Urinary bladder (tissue), 4 donors: ENCODE measurements around the gene CHST8. TPM values are rescaled to one million over a fixed set of nuclear protein-coding genes. Genes with fewer than 3 reads are reported as not detected.

Experiments used
- DNase-seq: peaks from one replicate; pipeline ENCODE4 v3.0.0-alpha.2; 2015; ENCODE audit errors: extremely low spot score
- H3K27ac ChIP-seq: one replicate; pipeline ENCODE4 v1.5.1; 2013; ENCODE audit warnings: low read depth, mild to moderate bottlenecking, moderate library complexity
- H3K36me3 ChIP-seq: one replicate; pipeline ENCODE4 v1.6.1; 2013; ENCODE audit warnings: mild to moderate bottlenecking, moderate library complexity; ENCODE audit not compliant: insufficient read depth
- H3K4me1 ChIP-seq: one replicate; pipeline ENCODE4 v1.6.1; 2013; ENCODE audit warnings: mild to moderate bottlenecking, moderate library complexity; ENCODE audit not compliant: insufficient read depth
- H3K4me3 ChIP-seq: one replicate; pipeline ENCODE4 v1.5.1; 2013; ENCODE audit warnings: low read depth, low read length
- WGBS: extraction: QIAGEN DNeasy Blood & Tissue Kit; methylation state at CpG from one replicate; pipeline ENCODE4 v1.1.7; 2013; 5-methylcytosine and 5-hydroxymethylcytosine counted together
- polyA plus RNA-seq: library from polyadenylated mRNA; stranded (reverse); fragments of 200-250 nt; gene quantifications from one replicate; pipeline ENCODE4 v1.2.3, GENCODE V29; 2013
- total RNA-seq: library from RNA; depleted of rRNA; stranded (reverse); fragments of >200 nt; gene quantifications from one replicate; pipeline ENCODE4 v1.2.3, GENCODE V29; 2014
- donor health status: healthy with polysubstance abuse.
- donor health status: healthy.

CHST8 gene
- total and polyA plus RNA-seq, 2 donors: 0.69 to 0.73 TPM

GRCh38 chr19:33624586-33624985, 2.8 kb downstream of the CHST8 start:
- DNase-seq: no peak
- Histone ChIP-seq H3K27ac (no peak overlapping the region), H3K4me3 (no peak overlapping the region), H3K36me3 (no peaks in the 10 kb centered on the region), H3K4me1 (no peaks in the 10 kb centered on the region)
- 28% methylated on average over 5 of the region's 5 CpGs for WGBS

GRCh38 chr19:33627526-33627925, 5.8 kb downstream of the CHST8 start:
- Histone ChIP-seq H3K36me3 (no peaks in the 10 kb centered on the region), H3K4me1 (no peaks in the 10 kb centered on the region), H3K27ac (no peak overlapping the region), H3K4me3 (no peak overlapping the region)
- DNase-seq: no peak
- WGBS: 67% methylated on average over 5 of the region's 5 CpGs

DNA sequence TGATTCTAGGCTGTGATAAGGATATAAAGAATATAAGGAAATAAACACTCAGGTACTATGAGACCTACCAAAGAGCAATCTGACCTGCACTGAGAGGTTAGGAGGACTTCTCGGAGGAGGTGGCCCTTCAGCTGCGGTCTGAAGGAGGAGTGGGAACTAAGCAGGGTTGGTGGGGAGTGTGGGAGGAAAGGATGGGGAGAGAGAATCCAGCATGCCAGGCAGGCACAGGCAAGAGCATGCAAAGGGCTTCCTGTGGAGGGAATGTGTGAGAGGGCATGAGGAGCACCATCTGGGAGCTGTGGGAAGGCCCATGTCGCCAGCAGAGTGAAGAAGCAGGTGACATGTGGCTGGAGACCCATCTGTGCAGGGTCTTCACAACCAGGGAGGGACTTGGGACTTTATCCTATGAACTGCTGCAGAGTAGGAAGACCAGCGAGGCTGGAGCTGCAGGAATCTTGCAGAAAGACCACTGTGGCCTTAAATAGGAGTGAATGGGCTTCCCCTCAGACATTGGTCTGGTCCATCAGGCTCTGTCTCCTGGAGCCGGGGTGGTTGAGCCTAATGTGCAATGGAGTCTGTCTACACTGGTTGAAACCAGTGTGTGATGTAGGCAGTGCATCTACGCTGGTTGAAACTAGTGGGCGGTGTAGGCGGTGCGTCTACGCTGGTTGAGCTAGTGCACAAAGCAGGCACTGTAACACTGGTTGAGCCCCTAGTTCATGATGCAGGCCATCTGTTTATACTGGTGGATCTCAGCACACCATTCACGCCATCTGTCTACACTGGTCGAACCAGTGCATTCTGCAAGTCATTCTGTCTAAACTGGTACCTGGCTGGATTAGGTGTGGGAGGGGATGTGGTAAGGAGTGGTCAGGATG, 6.4 kb downstream of the CHST8 start:
- H3K4me3 ChIP-seq: no peak overlapping the region
- no peak for DNase-seq
- WGBS: 79% methylated on average over 12 of the region's 12 CpGs
- H3K4me1 ChIP-seq: no peaks in the 10 kb centered on the region
- no peak overlapping the region for H3K27ac ChIP-seq
- H3K36me3 ChIP-seq: no peaks in the 10 kb centered on the region

- H3K4me3 ChIP-seq: no peak overlapping the region
- WGBS: 71% methylated on average over 13 of the region's 13 CpGs
- DNase-seq: no peak
- no peaks in the 10 kb centered on the region for H3K36me3 ChIP-seq
- H3K27ac ChIP-seq: no peak overlapping the region
- H3K4me1 ChIP-seq: no peaks in the 10 kb centered on the region
These were observed 7.4 kb downstream of the CHST8 start for GRCh38 chr19:33628921-33629825.

DNA sequence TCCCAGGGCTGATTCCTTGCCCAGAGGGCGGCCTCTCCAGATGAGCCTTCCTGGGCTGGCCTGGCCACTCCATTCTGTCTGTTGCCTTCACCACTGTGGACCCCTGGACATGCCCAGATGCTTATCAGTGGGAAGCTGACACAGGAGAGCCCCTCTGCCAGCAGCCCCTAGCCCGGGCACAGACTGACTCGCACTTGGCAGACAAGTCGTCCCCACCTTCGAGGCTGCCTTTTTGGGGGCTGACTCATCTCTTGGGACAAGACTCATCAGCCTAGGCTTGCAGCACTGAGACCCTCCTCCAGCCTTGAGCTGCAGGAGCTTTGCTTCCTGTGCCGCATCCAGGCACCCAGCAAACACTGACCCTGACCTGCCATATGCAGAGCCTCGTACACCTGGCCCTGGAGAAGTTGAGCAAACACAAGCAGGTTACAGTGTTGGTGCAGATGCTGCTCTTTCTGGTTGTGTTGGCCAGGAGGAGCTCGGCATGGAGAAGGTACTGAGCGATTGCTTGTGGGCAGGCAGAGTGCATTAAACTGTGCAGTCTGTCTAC, 8.1 kb downstream of the CHST8 start:
- Histone ChIP-seq H3K4me1 (no peaks in the 10 kb centered on the region), H3K27ac (no peak overlapping the region), H3K4me3 (no peak overlapping the region), H3K36me3 (no peaks in the 10 kb centered on the region)
- 80% methylated on average over 9 of the region's 9 CpGs for WGBS
- DNase-seq: no peak

DNA sequence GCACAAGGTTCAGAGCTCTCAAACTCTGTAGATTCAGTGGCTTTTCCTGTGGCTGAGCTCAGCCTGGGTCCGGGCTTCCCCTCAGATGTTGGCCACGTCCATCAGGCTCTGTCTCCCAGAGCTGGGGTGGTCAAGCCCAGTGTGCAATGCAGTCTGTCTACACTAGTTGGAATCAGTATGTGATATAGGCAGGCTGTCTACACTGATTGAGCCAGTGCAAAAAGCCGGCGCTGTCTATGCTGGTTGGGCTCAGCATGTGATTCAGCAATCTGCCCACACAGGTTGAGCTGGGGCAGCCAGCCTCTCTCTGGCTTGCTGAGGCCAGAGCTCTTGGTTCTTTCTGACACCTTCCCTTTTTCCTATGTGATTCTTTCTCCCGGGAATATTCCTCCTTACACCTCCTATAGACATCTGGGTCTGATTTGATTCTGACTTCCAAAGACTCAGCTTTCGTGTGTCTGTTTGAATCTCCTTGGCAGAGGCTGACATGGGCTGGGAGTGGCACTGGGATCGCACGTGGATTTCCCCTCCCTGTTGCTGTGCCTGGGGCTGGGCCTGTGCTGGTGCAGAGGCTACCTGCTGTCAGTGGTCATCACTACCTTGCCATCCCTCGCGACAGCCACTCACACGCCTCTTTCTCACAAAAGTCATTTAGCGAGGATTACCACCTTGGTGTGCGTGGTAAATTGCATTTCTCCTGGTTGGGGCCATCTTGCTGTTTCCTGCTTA, 9.3 kb downstream of the CHST8 start:
- H3K36me3 ChIP-seq: no peaks in the 10 kb centered on the region
- DNase-seq: no peak
- H3K4me1 ChIP-seq: no peaks in the 10 kb centered on the region
- 56% methylated on average over 13 of the region's 13 CpGs for WGBS
- no peak overlapping the region for H3K27ac ChIP-seq
- H3K4me3 ChIP-seq: no peak overlapping the region

DNA sequence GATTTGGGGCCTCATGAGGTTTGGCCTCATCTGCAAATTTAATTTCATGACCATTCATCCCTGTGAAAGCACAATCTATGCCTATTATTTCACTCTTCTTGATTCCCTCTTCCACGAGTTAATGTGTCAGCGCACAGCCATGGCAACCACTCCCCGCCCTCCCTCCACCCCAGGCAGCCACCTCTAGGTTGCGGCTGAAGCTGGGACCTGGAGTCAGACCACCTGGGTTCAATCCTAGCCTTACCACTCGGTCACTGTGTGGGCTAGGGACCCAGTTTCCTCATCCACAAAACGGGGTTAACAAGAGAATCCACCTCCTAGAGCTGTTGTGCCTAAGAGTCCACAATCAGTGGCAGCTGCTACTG, 9.8 kb downstream of the CHST8 start:
- no peak for DNase-seq
- Histone ChIP-seq H3K27ac (no peak overlapping the region), H3K36me3 (no peaks in the 10 kb centered on the region), H3K4me1 (no peaks in the 10 kb centered on the region), H3K4me3 (no peak overlapping the region)
- WGBS: 56% methylated on average over 6 of the region's 6 CpGs

DNA sequence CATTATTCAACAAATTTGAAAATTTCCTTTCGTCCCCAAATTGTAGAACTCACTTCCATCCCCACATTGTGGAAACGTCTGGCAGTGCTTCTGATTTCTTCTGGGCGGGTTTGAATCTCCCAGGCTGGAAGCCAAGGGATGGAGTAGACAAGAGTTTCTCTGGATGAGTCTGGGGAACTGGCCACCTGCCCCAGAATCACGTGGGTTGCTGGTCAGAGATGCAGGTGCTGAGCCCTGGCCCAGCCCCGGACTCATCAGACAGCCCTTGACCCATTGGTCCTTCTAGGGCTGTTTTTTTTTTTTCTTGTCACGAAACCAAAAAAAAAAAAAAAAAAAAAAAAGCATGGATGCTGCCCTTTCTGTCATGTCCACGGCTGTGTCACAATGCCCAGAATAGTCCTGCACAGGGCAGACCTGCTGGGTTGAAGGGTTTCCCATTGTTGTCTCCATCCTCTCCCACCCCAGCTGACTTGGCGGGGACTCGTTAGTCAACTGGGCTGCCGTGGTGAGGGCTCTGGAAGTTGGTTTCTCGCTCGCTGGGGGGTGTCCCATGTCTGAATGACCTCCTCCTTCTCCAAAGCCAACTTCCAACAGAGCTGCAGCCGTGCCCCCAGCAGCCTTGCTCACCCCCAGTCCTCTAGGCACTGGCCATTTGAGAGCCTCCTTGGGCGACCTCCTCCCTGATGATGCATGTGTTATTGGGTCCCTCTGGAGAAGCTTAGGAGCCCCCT, 12.8 kb downstream of the CHST8 start:
- H3K36me3 ChIP-seq: no peaks in the 10 kb centered on the region
- H3K4me3 ChIP-seq: no peak overlapping the region
- DNase-seq: no peak
- no peaks in the 10 kb centered on the region for H3K4me1 ChIP-seq
- H3K27ac ChIP-seq: no peak overlapping the region
- WGBS: 74% methylated on average over 14 of the region's 14 CpGs

DNA sequence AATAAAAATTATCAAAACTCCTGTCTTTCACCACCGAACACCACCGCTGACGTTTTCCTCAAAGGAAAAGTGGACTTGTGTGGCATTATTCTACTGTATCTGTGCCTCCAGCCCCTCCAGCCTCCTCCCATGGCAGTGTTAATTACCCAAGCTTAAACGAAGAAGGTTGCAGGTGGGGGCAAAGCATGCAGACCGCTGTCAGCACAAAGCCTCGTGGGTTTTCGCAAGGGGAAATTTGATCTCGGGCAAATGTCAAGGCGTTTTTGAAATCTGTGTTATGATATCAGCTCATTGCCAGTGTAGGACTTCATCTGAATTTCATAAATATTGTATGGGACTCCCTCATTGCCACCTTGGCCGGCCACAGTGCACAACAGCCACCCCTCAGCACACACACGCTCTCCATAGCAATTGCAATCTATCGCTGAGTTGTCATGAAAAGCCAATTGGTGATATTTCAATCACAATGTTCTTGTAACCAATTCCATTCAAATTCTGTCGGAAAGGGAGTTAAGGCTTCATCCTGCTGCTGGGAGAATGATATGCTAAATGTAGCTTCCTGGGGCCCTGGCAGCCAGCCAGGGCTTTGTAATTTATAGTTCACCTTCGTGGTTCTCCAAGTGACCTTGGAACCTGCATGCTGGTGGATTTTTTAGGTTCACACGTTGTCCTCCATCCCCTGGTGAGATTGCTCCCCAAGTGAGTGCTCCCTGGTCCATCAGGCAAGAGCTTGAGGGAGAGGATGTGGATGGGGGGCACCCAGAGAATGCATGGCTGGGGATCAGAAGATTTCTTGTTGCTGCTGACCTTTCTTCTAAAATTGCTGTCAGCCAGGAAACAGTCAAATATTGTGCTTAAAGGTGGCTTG, 16.6 kb downstream of the CHST8 start:
- Histone ChIP-seq H3K4me3 (no peak overlapping the region), H3K27ac (no peak overlapping the region), H3K36me3 (no peaks in the 10 kb centered on the region), H3K4me1 (no peaks in the 10 kb centered on the region)
- no peak for DNase-seq
- WGBS: 17% methylated on average over 15 of the region's 15 CpGs

- no peak overlapping the region for H3K27ac ChIP-seq
- WGBS: 41% methylated on average over 14 of the region's 14 CpGs
- H3K4me1 ChIP-seq: no peaks in the 10 kb centered on the region
- no peak for DNase-seq
- H3K36me3 ChIP-seq: no peaks in the 10 kb centered on the region
- no peak overlapping the region for H3K4me3 ChIP-seq
These were observed 17.4 kb downstream of the CHST8 start for GRCh38 chr19:33639035-33639681.

GRCh38 chr19:33640773-33641172, 19.0 kb downstream of the CHST8 start:
- no peaks in the 10 kb centered on the region for H3K36me3 ChIP-seq
- no peak overlapping the region for H3K27ac ChIP-seq
- H3K4me3 ChIP-seq: no peak overlapping the region
- H3K4me1 ChIP-seq: no peaks in the 10 kb centered on the region
- 67% methylated on average over 9 of the region's 9 CpGs for WGBS
- DNase-seq: no peak

GRCh38 chr19:33641261-33641660, 19.5 kb downstream of the CHST8 start:
- H3K4me1 ChIP-seq: no peaks in the 10 kb centered on the region
- no peaks in the 10 kb centered on the region for H3K36me3 ChIP-seq
- H3K4me3 ChIP-seq: no peak overlapping the region
- 79% methylated on average over 5 of the region's 5 CpGs for WGBS
- no peak for DNase-seq
- H3K27ac ChIP-seq: no peak overlapping the region
